Stimulated activated CD8-positive, alpha-beta memory T cell treated with anti-CD3 and anti-CD28 coated beads, Interleukin-7, amount 100 ng/mL, for 4 hours (primary cell): ENCODE measurements around the gene CELF2.

Experiments used
- DNase-seq, 2 donors: peaks; one replicate each; pipeline ENCODE4 v3.0.0-alpha.2; 2020; ENCODE audit warnings: low read depth in 2 of 2

CELF2 gene

DNA sequence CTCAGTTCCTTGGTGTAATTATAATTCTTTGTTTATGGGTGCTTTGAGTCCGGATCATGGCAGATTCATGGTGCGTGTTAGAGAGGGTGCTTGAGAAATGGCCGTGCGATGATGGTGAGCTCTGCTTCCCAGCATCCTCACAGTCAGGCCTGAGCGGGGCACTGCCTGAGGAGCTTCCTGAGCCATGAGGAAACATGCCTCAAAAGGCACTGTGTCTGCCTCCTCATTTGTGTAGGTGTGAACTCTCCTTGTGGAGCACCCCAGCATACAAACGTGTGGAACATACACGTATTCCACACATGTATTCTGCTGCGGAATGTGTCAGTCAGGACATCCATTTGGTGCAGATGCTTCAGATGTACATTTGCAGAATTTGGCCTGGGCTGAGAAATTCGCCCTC lies 205.4 kb downstream of the CELF2 start:
- no peak for DNase-seq

DNA sequence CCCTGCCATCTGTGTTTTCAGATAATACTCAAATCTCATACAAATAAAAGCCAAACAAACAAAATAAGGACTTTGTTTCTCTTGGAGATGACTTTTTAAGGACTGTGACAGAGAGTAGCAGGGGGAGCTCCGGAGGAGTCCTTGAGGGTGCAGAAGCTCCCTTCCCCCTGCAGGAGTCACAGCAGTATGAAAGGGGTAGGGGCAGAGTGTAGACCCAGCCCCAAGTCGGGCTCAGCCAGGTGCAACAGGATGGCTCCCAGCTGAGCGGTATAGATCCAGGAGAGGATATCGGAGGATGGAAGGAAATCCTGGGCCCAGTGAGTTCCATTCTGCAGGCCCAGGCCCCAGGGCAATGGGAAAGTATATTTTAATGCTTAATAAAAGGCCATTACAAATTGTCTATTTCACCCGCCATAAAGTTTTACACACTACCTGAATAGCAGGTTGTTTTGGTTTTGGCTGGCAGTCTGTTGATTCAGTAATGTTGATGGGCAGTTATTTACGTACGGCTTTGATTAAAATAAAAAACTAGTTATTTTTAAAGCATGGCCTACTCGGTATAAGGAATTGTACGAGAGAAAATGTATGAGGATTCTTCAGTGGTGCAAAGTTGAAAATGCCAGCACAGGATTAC lies 206.0 kb downstream of the CELF2 start:
- DNase-seq, result no peak

DNA sequence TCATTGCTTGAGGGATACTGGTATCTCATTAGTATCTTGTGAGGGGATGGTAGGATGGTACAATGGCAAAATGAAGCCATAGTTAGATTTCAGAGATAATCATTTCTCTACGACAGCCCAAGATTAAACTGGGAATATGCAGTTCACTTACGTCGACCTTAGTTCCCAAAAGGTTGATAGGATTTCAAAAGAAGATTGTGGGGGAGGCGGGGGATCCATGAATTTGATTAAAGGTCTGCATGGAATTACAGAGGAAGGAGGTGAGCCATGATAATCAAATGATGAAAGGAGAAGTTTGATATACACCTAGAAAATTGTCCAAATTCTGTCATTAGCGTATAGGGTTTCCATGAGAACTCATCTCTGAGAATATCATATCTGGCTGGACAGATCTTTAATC lies 206.6 kb downstream of the CELF2 start:
- no peak for DNase-seq

DNA sequence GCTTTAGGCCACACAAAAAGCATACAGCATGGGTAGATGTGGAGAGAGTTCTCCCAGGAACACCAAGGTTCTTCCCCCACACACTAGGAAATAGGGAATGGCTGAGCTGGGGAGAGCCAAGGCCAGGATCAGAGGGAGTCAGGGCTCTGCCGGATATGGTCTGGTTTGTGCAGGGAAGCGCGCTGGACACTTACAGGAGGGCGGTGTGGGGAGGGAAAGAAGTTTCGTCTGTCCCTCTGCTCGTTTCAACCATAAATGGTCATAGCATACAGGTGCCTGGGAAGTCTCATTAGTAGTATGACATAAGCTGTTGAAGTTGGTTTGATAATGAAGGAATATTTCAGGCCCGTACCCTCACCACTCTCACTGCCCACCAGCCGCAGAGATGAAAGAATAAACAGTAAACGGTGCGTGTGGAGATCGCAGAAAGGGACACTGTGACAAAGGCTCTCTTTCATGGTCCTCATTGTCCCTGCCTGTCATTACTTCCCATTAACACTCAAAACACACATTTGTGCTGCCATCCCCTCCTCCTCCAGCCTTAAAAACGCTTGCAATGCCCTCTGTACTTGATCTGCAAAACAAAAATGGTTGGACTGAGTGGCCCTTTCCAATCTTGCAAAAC lies 207.2 kb downstream of the CELF2 start:
- DNase-seq, result no peak

DNA sequence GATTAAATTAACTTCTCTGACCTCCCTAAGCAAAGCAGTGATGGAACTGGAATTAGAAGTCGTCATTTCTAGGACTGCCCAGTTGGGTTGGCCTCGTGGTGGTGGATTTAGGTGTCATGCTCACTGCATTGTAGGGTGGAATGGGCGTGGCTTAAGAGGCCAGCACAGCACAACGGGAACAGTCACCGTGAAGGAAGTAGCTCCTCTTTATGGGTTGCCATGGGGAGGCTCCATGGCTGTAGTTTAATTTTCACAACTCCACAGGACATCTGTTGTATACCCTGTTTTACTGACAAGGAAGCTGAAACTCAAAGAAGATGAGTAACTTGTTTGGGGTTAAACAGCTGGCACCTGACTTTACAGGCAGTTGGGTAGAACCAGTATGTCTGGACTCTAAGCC lies 208.3 kb downstream of the CELF2 start:
- DNase-seq, result peak in 1 of 2 donors; percentile 33

DNA sequence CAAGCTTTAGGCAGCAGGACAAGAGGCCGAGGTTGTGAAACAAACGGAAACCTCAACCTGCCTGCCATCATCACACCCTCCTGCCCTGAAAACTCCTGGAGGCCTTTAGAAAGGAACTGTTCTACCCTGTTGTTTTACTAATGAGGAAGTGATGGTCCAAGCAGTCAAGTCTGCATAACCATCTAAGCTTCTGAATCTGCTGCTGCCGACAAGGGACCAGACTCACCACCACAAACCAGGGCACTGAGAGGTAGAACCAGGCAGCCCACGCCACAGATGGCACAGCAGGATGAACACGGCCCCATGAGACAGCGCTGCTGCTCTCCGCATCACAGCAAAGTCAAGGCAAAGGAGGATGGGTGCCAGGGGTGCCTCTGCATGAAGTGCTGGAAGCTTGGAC lies 209.4 kb downstream of the CELF2 start:
- DNase-seq, result no peak

DNA sequence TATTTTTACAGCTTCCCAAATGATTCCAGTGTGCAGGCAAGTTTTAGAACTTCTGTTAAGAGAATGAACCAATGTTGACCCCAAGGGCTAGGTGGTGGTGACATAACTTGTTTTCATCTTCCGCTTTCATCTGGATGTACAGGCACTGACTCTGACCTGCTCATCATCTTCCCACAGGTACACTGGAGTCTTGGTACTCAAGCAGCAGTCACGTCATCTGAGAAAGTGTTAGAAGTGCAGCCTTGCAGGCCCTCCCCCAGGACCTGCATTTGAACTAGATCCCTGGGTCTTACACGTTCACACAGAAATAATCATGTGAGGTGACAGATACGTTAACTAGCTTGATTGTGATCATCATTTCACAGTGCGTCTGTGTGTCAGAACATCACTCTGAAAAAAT lies 212.2 kb downstream of the CELF2 start:
- DNase-seq, result no peak

DNA sequence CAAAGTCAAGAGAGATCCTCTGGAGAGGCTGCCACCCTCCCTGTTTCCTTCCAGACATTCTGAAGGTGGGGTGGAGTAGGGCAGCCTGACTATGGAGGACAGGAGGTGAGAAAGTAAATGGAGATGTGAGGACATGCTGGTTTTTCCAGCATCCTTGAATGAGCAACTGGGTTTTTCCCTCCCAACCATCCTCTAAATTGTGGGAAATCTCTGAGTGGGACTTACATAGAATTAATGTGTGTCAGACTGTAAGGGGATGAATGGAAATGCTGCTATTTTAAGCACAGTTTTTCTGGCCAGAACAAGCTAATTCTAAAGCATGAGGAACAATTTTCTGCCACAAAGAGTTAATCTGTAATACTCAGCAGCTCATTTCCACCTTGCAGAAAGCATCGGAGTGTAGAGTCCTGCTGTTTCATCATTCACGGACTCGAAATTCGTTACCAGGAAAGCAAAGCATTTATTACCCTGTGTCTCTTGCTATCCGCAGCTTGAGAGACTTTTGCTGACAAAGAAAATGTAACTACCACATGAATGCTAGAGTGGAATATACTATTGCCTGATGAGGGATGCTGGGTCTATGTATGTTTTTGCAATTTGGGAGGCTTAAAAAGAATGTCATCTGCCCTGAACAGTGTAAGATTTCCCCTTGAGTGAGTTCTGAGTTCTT lies 213.0 kb downstream of the CELF2 start:
- DNase-seq, result no peak

DNA sequence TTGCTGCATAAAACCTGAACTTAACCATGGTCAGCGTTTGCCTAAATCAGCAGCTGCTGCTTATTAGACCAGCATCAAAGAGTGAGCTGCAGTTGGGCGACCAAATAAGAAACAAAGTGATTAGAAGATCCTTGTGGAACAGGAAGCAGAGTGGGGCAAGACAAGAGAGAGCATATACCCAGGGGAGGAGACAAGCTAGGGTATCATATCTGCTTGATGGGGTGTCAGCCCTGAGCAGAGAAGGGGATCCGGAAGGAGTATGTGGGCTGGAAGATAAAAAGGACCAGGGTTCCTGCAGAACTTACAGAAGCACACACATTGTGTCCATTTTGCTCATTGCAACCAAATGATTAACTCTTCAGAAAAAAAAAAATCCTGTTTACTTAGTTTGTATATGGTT lies 213.6 kb downstream of the CELF2 start:
- no peak for DNase-seq

DNA sequence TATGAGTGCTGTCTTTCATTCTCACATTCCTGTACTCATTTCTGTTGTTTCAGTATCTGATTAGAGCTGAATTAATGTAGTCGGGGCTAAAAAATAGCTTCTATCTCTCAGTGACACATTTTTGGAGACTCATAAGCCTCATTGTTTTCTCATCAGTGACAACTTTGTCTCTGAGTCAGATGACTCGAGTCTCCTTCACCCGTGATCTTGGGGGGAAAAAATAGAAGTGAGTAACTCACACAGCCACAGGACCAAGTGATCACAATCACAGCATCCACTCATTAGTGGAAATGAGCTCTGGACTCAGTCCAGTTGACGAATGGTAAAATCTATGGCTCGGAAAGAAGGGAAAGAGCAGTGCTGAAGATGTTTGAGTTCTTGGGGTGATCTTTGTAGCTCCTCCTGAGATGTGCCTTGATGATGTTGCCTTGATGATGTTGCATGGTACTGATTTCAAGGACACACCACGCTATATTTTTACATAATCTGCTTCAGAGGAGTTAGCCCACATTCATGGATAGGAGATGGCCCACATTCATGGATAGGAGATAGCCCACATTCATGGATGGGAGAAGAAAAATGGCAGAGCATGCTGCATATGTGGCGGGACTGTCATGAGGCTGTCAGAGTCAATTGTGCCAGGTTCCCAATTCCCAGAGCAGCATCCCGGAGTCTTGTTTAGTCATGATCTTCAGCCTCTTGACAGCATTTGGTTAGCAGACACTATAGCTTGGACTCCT lies 214.7 kb downstream of the CELF2 start:
- no peak for DNase-seq

DNA sequence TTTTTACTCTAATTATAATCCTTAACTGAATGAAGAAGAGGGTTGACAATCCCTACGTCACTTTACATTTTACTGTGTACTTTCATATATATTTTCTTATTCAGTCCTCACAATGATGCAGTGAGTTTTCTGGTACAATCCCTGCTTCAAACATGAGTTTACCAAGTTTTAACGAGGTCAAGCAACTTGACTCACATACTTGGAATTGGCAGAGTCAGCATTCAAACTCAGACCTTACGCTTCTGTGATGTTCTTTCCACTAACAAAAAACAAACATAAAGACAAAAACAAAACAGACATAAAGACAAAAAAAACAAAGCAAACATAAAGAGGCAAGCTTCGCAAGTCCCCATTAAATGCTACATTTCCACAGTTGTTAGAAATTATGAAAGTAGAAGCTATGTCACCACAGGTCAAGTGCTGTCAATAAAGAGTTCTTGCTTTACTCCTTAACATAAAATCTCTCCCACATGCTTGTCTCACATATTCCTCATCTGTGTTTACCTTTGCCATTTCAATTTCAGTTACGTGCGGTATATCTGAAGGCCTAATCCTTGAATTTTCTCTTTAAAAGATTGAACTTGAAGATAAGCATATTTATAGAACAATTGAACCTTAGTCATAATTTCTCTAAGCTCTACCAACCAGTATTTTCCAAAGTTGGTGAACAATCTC lies 217.3 kb downstream of the CELF2 start:
- no peak for DNase-seq

DNA sequence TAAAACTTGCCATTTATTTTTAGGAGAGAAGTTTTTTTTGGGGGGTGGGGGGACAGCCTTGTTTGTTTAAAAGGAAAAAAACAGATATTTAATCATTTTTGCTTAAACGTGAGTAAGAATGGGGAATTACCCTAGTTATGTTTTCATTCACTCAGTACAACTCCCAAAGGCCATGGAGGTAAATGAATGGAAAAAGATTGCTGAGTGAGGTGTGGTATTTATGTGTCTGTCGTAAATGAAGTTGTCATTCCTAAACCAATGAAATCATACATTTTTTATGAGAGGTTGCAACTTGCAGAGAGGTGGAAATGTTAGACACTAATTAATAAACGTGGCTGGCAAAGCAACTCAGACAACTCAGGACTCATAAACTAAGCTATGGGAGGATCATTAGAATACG lies 218.1 kb downstream of the CELF2 start:
- DNase-seq, result no peak

DNA sequence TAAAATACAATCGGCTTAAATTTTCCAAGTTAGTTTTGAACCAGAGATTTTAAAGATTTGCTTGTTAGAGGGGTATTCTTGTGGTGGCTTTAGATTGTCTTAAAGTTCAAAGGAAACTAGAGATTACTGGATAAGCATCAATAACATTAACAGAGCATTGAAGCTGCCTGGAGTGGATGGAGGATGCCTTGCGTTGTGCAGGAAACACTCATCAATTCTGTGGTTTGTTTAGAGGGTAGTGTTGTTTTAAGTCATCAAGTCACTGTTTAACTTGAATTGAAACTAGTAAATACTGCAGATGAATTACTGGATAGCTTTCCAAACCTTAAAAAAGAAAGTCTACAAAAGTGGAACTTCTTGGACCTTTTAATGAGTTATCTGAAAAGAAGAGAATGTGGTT lies 218.6 kb downstream of the CELF2 start:
- no peak for DNase-seq

DNA sequence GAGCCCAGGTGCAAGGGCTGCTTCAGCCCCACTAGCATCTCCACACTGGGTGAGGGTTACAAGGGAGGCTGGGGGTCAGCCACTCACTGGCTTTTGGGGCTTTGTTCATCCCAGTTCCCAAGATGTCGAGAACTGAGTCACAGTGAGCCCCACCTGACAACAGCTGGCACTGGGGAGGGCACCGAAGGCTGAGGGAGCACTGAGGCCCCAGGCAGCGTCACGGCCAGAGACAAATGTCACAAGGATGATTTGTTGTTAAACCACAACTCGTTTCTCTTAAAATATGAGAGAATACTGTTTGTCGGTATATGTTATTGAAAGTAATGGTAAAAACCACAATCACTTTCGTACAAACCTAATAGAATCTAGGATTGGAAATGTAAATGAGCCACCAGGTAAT lies 219.9 kb downstream of the CELF2 start:
- peak in 1 of 2 donors; percentile 48 for DNase-seq

DNA sequence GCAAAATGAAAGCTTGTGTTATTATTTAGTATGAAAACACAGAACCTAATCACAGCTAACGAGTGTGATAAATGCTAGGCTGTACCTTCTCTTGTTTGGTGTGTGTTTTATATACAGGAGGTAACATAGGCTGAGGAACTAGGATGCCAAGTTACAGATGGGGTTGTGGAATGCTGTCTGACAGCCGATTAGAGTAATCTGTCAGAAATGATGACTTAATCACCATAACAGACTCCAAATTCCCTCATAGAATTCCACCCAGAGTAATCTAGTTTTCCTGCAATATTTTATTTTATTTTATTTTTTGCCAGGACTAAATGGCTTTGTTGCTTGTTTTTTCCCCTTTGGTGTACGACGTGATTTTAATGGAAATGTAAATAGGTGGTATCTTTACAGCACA lies 221.2 kb downstream of the CELF2 start:
- DNase-seq, result no peak

DNA sequence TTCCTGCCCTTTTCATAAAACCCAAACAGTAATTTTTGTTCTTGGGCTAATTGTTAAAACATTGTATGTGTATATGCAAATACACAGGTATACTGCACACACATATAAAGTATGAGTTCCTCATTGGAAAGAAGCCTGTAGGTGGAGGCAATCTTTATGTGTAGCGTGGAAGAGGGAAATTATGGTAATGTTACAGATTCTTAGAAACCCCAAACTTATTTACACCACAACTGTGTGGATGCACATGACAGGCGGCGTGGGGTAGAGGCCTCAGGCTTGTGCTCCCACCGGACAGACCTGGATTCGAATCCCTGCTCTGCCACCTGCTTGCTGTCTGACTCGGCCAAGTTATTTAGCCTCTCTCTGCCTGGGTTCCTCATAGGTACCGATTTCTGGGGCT lies 223.0 kb downstream of the CELF2 start:
- no peak for DNase-seq

DNA sequence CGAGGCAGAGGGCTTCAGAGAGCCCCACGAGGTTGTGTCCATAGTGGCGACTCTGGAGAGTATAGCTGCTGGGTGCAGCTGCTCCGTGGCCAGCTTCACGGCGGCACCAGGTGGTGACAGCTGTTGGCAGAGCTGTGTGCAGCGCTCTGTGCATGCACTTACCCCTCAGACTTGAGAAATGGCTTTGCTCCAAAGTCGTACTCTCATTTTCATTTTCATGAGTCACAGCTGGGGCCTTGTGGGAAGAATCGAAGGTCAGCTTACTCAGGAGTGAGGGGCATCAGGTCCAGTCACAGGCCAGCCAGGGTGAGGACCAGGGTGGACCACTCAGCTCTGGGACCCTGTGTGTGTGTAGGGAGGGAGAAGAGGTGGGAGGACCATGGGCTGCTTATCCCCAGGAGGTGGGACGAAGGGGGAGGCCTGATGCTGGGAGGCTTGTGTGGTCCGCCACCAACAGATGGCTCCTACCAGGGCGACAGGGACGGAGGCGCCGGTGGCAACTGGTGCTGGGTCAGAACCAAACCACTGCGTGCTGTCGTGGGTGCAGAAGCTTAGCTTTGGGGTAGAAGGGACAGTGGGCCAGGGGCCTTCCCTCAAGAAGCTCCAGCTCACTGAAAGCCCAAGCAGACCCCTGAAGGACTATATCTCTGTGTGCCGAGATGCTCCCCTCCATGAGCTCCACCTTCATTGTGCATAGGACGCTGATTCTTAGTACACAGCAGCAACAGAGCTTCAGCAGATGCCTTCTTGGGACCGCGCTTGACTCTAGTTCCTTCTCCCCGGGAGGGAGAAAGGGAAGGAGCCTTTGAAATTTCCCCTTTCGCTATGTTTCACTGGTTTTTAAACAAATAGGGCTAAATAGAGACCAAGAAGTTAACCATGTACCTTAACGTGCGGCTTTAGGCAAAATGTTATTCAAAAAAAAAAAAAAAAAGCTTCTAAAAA lies 225.0 kb downstream of the CELF2 start:
- DNase-seq, result no peak

DNA sequence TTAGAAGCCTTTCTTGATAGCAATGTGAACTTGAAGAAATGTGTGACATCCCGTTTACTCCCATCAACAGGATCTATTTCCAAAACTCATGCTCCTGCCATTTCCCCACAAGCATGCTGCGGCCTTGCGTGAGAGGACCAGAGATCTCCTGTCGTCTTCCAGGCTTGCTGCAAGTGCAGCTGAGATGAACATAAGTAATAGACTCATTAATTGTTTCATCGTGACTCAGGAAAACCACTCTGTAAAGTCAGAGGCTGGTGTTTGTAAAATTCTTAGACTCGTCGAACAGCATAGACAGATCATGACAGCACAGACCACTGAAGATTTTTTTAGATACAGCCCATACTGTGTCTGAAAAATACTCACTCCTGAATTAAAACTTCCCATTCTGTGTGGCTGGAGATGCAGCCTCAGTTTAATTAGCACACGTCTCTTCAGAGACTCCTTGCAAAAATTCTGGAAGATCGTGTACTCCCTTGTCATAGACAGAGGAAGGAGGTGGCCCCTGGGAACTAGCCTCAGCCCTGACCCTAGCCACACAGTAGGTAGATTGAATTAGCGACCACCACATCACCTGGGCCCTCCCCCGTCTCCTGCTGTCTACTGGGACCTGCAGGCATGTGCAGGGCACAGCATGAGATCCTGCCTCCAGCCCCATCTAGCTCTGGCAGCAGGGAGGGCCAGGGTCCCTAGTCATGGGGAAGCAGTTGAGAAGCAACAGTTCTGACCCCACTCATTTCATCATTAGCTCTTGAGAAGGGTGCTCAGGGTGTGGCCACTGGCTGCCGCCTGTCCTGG lies 226.0 kb downstream of the CELF2 start:
- no peak for DNase-seq

DNA sequence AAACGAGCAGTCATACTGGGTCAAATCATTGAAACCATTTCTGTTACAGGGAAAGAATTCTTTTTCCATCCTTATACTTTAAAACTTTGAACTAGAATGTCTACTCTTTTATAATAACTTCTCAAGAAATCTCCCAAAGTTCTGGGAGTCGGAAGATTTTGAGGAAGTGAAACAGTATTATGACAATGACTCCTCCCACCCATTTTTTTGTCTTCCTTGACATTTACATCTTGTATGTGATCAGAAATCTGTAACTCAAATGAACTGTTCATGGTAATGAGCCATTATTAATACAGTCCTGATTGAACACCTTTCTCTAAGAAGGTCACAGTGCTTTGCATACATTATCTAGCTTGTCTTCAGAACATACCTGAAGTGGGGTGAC lies 227.4 kb downstream of the CELF2 start:
- DNase-seq, result no peak

DNA sequence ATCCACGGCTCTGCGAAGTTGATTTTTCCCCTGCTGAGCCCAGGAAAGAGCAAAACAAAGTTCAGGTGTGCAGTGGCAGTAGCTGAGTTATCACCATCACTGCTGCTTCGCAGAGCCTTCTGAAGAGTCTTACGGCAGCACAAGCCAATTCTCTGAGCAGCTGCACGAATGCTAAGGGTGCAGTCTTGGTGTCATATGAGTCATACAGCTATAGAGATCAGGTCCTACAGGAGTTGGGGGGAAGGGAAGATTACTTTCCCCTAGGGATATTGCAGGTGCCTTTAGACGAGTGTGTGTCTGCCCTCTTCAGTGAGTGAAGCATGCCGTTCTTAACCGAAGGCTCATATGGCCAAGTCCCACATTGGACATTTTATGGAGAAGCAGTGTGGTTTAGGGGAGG lies 227.8 kb downstream of the CELF2 start:
- no peak for DNase-seq
